ENCODE data around the gene MPIG6B.
"Not testable (repeated sequence)": the region's sequence is repeated elsewhere in the genome, so short reads cannot be mapped to it uniquely, and the experiment has no call there.

The MPIG6B gene

GRCh38 chr6:31700740-31701401 lies 22.3 kb upstream of the MPIG6B start:
- FAIRE-seq (no peak), DNase-seq (ENCODE audit: insufficient read length, low spot score) (no peak)

- FAIRE-seq, result no peak
These were observed 21.3 kb upstream of the MPIG6B start for GRCh38 chr6:31701666-31702404.

DNA sequence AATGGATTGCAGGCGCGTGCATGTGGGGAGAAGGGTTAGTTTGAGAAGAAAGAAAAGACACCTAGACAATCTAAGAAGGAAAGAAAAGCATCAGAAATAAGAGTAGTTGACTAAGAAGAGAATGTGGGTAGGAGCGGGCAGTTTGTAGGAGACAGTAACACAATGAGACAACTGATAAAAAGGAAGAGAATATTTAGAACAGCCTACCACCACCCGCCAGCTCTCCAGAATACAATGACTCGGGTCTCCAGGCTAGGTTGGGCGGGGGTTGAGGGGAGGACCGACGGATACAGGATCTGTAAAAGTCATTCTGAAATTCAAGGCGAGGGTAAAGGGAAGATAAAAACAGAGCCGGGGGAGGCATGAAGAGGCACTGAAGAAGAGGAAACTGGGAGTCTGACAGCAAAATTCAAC lies 20.8 kb upstream of the MPIG6B start:
- DNase-seq (ENCODE audit: insufficient read length, low spot score), result no peak
- FAIRE-seq, result no peak

More at GRCh38 chr6:31701666-31702404, 21.3 kb upstream of the MPIG6B start:
- no peak for DNase-seq (ENCODE audit: insufficient read length, low spot score)

DNA sequence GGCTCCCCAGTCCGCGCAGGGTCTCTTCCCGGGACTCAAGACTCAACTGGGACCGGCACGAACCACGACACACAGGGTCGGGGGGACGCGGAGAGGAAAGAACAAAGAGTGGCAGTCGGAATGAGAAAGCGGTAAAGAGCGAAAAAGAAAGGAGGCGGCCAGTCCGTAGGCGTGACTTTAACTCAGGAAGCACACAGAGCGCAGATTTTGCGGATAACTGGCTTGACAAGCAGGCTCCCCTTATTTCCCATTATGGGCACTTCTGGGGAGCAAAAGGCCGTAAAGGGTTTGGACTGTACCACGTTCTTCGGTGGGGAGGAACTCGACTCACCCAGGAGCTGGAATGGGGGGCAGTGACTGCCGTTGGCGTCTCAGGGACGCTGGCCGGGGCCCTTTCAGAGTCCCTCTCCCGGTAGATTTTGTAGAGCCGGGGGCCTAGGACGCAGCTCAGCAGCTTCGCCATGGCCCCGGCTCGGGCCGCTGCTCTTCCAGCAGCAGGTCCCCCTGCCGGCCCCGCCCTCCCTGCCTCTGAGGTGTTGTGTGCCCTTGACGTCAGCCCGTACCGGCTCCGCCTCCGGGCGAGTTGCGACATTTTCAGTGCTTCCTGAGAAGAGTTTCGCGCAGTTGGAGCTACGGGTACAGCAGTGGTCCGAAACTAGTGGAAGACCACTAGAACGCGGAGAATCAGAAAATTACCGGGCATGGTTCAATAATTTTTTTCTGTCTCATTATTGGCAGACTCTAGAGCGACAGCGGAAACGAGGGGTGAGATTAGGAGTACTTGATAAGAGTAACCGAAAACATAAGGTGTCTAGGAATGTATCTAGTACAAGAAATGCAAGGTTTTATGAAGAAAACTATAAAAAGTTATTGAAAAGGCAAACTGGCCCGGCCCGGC lies 20.1 kb upstream of the MPIG6B start, which contains the start of gene ABHD16A:
Gene ABHD16A (minus strand): TSS at position 506 of the 898 bp plus-strand sequence. CDS start 43 bp downstream, at position 463.
- DNase-seq (ENCODE audit: insufficient read length, low spot score) (peak; percentile 99), FAIRE-seq (peak; percentile 98)

DNA sequence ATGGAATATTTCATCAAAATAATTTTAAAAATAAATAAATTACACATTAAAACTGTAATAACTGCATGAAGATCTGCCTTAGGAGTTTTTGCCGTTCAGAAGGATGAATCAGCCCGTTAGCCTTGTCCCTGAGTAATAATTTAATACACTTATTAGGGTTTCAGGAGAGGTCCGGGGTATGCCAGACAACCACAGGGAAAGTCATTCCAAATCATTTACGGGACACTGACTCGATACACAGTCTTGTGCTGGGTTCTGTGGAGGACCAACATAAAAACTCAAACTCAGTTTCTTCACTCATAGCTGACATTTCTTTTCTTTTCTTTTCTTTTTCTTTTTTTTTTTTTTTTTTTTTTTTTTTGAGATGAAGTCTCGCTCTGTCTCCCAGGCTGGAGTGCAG lies 17.2 kb upstream of the MPIG6B start:
- no peak for DNase-seq (ENCODE audit: insufficient read length, low spot score)
- no peak for FAIRE-seq

DNA sequence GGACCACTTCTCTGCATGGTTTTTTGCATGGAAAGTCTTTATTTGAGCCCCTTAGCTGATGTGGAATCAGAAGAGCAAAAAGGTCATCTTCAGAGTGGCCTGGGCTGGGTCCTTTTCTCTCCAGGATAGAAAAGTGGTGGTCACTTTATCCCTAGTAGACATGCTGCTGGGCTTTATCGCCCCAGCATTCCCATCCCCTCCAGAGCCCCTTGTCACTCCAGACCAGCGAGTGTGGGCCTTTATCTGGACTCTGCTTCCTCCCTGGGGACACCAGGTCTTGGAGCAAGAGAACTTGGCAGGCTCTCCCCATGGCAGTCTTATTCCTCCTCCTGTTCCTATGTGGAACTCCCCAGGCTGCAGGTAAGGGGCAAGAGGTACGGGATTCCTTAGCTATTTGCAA lies 16.6 kb upstream of the MPIG6B start, which contains the start of gene LY6G6F:
Gene LY6G6F (plus strand): TSS at position 268 of the 400 bp plus-strand sequence. CDS start 41 bp downstream, at position 309.
- no peak for DNase-seq (ENCODE audit: insufficient read length, low spot score)
- FAIRE-seq, result no peak

DNA sequence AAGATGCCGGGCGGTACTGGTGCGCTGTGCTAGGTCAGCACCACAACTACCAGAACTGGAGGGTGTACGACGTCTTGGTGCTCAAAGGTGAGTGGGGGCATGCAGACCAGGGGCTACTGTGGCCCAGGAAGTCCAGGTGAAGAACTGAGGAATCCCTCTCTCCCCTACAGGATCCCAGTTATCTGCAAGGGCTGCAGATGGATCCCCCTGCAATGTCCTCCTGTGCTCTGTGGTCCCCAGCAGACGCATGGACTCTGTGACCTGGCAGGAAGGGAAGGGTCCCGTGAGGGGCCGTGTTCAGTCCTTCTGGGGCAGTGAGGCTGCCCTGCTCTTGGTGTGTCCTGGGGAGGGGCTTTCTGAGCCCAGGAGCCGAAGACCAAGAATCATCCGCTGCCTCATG lies 15.5 kb upstream of the MPIG6B start:
- FAIRE-seq, result no peak
- DNase-seq (ENCODE audit: insufficient read length, low spot score), result no peak

DNA sequence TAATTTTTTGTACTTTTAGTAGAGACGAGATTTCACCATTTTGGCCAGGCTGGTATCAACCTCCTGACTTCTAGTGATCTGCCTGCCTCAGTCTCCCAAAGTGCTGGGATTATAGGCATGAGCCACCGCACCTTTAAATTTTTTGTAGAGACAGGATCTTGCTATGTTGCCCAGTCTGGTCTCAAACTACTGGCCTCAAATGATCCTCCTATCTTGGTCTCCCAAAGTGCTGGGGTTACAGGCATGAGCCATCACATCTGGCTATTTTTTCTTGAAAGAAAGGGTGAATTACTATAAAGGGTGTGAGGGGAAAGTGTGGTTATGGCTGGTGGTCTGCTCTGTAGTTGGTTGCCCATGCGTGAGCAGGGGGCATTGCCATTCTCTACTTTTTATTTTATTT lies 14.9 kb upstream of the MPIG6B start:
- FAIRE-seq, result no peak

GRCh38 chr6:31709157-31709556 lies 14.0 kb upstream of the MPIG6B start:
- FAIRE-seq; DNase-seq (ENCODE audit: insufficient read length, low spot score): not testable (repeated sequence)

More for the DNA sequence above, 14.9 kb upstream of the MPIG6B start:
- DNase-seq (ENCODE audit: insufficient read length, low spot score), result no peak

- DNase-seq (ENCODE audit: insufficient read length, low spot score) (no peak), FAIRE-seq (no peak)
These were observed 12.5 kb upstream of the MPIG6B start for GRCh38 chr6:31710523-31711219.

DNA sequence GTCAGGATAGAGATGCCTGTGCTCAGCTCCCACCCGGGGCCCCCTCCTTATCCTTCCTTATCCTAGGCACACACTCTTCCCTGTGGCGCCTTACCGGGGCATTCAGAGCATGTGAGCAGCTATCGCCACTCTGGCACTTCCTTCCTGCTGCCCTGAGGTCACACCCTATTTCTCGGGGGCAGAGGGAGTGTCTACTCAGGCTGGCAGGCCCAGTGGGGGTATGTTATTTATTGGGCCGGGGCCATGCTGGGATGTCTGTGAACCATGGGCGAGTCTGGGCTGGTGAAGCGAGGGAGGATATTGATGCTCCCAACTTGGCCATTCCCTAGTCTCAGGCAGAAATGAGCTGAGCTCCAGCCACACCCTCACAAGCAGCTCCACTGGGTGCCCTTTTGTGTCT lies 11.9 kb upstream of the MPIG6B start:
- no peak for FAIRE-seq

GRCh38 chr6:31712296-31712695 lies 10.9 kb upstream of the MPIG6B start:
- DNase-seq (ENCODE audit: insufficient read length, low spot score), result no peak

More for the DNA sequence above, 11.9 kb upstream of the MPIG6B start:
- no peak for DNase-seq (ENCODE audit: insufficient read length, low spot score)

DNA sequence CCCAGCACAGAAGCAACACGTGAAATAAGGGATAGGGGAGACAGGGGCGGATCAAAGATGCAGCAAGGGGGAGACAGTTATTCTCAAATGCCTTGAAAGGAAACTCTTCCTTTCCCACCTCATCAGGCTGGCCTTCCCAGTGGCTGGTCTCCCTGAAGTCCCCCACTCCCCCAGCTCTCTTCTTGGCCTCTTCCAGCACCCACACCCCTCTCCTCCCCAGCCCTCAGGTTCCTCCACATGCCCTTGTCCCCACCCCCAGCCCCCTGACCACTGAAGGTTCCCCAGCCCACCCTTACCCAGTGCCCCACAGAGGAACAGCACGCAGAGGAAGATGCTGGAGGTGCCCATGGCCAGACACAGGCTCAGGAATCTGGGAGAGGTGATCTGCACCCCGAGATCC lies 9.7 kb upstream of the MPIG6B start:
- DNase-seq (ENCODE audit: insufficient read length, low spot score) (no peak), FAIRE-seq (no peak)

More at GRCh38 chr6:31712296-31712695, 10.9 kb upstream of the MPIG6B start:
- FAIRE-seq, result peak; percentile 54

- DNase-seq (ENCODE audit: insufficient read length, low spot score) (no peak), FAIRE-seq (no peak)
These were observed 9.0 kb upstream of the MPIG6B start for GRCh38 chr6:31713991-31714684.

DNA sequence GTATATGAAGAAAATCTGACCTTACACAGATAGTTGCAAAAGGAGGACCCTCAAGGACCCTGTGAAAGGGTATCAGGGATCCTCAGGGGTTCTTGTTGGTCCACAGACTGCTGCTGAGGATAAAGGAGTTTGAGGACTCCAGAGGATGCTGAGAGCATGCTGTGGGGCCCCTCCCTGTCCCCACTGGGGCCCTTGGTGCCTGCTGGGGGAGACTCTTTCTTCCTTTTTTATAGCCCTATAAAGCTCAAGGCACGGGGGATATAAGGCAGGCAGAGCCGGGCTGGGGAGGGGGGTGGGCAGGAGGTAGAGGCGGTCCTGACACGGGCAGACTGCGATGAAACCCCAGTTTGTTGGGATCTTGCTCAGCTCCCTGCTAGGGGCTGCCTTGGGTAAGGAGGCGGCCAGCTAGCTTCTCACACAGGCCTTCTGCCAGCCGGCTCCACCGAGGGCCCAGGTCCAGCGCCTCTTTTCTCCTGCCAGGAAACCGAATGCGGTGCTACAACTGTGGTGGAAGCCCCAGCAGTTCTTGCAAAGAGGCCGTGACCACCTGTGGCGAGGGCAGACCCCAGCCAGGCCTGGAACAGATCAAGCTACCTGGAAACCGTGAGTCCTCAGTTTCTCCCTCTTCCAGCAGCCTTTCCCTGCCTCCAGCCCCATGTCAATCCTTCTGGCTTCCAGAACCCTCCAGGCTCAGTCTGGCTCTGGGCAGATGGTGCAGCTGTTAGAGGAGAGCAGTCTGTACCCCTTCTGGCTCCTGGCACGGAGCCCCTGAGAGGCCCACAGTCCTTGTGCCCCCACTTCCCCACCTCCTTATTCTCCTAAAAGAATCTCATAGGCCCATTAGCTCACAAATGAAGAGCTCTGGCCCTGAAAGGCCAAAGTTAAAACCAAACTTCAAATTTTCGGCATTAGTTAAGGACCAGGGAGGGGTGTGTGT lies 7.9 kb upstream of the MPIG6B start, which contains the start of gene LY6G6D:
Gene LY6G6D (plus strand): TSS at position 327 of the 937 bp plus-strand sequence. CDS start 8 bp downstream, at position 335.
- FAIRE-seq (no peak), DNase-seq (ENCODE audit: insufficient read length, low spot score) (no peak)

GRCh38 chr6:31717499-31718222 lies 5.5 kb upstream of the MPIG6B start:
- FAIRE-seq (peak; percentile 4), DNase-seq (ENCODE audit: insufficient read length, low spot score) (no peak)

- DNase-seq (ENCODE audit: insufficient read length, low spot score) (no peak), FAIRE-seq (no peak)
These were observed 4.9 kb upstream of the MPIG6B start for GRCh38 chr6:31718265-31718664.

DNA sequence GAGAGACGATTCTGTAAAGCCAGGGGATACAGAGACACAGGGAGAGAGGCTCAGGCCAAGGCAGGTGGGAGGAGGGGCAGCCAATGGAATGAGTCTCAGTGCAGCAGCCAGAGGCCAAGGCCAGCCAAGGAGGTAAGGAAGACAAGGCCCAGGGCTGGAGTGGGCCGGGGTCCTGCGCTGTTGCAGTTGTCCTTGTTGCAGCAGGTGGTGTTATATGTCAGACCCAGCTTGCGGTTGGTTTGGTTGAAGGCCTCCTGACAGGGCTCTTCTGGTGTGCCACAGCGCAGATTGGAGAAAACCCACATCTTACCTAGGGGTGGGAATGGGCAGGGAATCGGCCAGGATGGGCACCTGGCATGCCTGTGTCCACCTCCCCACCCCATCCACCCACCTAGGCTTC lies 4.2 kb upstream of the MPIG6B start:
- no peak for DNase-seq (ENCODE audit: insufficient read length, low spot score)
- no peak for FAIRE-seq

All from HTR-8/SVneo (cell line).